Fibroblast of skin of abdomen (primary cell): ENCODE results near the gene FLYWCH2.
"Not testable (repeated sequence)": the region's sequence is repeated elsewhere in the genome, so short reads cannot be mapped to it uniquely, and the experiment has no call there.

Source experiments
- DNase-seq: peaks from one replicate; pipeline ENCODE4 v3.0.0-alpha.2; 2013

Gene FLYWCH2

GRCh38 chr16:2914233-2914632 is 31.2 kb downstream of the FLYWCH2 start:
- DNase-seq, result no peak

GRCh38 chr16:2915196-2915929 is 32.3 kb downstream of the FLYWCH2 start:
- DNase-seq, result peak; percentile 4

- DNase-seq, result peak; percentile 65
Measured at GRCh38 chr16:2919511-2920255, 36.7 kb downstream of the FLYWCH2 start.

- DNase-seq, result no peak
Measured at GRCh38 chr16:2923481-2923880, 40.5 kb downstream of the FLYWCH2 start.

- no peak for DNase-seq
Measured at GRCh38 chr16:2924901-2925755, 42.1 kb downstream of the FLYWCH2 start.

- no peak for DNase-seq
Measured at GRCh38 chr16:2925951-2926649, 43.1 kb downstream of the FLYWCH2 start.

GRCh38 chr16:2926650-2926999 is 43.6 kb downstream of the FLYWCH2 start:
- no peak for DNase-seq

GRCh38 chr16:2927010-2927646 is 44.1 kb downstream of the FLYWCH2 start:
- DNase-seq, result peak; percentile 80

- DNase-seq, result not testable (repeated sequence)
Measured at GRCh38 chr16:2928151-2928550, 45.1 kb downstream of the FLYWCH2 start.

GRCh38 chr16:2928796-2929195 is 45.8 kb downstream of the FLYWCH2 start:
- no peak for DNase-seq

- no peak for DNase-seq
Measured at GRCh38 chr16:2929693-2930092, 46.7 kb downstream of the FLYWCH2 start.

- no peak for DNase-seq
Measured at GRCh38 chr16:2930236-2930635, 47.2 kb downstream of the FLYWCH2 start.

GRCh38 chr16:2931231-2931914 is 48.4 kb downstream of the FLYWCH2 start:
- DNase-seq, result not testable (repeated sequence)

GRCh38 chr16:2933136-2933535 is 50.1 kb downstream of the FLYWCH2 start:
- DNase-seq, result no peak

- no peak for DNase-seq
Measured at GRCh38 chr16:2933701-2934100, 50.7 kb downstream of the FLYWCH2 start.

GRCh38 chr16:2934450-2934849 is 51.4 kb downstream of the FLYWCH2 start:
- DNase-seq, result no peak

GRCh38 chr16:2936436-2937011 is 53.5 kb downstream of the FLYWCH2 start:
- no peak for DNase-seq

- DNase-seq, result no peak
Measured at GRCh38 chr16:2937170-2937569, 54.2 kb downstream of the FLYWCH2 start.

- no peak for DNase-seq
Measured at GRCh38 chr16:2938206-2938605, 55.2 kb downstream of the FLYWCH2 start.

GRCh38 chr16:2939968-2940367 is 57.0 kb downstream of the FLYWCH2 start:
- no peak for DNase-seq

- no peak for DNase-seq
Measured at GRCh38 chr16:2942045-2942444, 59.0 kb downstream of the FLYWCH2 start.
